HG03558 (cell line): Measurements from ENCODE around the gene CCDC83.
A peak's percentile ranks its signal among the peaks of the same experiment; 100 is the strongest.
"Not testable (repeated sequence)": the region's sequence is repeated elsewhere in the genome, so short reads cannot be mapped to it uniquely, and the experiment has no call there.

Source experiments
- ATAC-seq: cut with Tn5 transposase; IDR thresholded peaks from one replicate; pipeline ENCODE4 v1.9.1; 2021; ENCODE audit warnings: moderate number of reproducible peaks; ENCODE audit not compliant: unreplicated experiment; ENCODE audit errors: extremely low read depth

CCDC83 gene

GRCh38 chr11:85875505-85875904 lies 20.3 kb downstream of the CCDC83 start:
- ATAC-seq, result no peak

DNA sequence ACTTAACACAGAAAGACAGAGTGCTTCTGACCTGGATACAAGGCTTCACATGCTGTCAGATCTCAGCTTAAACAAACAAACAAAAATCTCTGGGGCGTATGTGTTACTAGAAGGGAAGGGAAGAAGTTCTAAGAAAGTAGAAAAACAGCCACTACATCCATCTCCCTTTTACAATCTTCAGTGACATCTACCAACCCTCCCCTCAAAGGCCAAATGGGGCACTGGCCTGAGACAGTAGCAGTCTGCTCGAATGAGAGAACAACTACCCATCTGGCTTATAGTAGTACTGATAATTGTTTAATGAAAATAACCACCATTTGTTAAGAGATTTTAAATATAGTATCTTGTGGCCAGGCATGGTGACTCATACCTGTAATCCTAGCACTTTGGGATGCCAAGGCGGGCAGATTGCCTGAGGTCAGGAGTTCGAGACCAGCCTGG lies 29.4 kb downstream of the CCDC83 start:
- no peak for ATAC-seq

- no peak for ATAC-seq
Observed at GRCh38 chr11:85886089-85887056, 31.2 kb downstream of the CCDC83 start.

GRCh38 chr11:85889108-85889507 lies 33.9 kb downstream of the CCDC83 start:
- ATAC-seq, result no peak

DNA sequence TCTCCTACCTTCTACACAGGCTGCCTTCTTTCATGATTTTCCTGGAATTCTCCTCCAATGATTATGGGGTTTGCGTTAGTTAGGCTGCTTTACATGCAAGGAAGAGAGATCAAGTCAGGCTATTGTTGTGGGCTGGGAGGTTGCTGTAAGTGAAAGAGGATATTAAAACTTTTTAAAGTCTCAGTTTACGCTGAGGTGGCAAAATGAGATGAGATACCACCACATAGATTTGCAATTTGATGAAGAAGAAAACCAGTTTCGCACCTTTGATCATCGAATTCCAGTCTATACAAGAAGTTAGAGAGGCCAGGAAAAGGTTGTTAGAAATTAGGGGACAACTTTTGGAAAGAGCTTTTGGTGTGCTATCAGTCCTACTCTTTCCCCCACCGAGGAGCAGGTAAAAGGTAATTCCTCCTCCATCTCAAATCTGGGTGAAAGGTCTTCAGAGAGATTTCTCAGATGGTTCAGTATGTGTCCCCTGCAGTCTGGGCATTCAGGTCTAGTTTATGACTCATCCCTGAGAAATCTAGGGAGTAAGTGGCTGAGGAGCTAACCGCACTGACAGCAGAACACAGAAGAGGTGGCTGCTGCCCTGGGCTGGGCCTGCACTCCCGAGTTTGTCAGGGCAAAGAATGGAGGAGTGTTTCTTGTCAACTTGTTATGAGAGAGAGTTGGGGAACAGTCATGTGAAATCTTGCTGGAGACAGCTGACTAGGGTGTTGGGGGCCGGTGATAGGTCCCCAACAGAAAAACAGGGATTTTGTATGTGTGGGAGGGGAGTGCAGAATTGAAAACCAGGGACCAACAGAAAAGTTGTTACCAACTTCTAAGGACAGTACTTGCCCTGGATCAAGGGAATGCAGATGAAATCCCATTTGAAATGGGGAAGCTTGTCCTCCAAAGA lies 34.7 kb downstream of the CCDC83 start:
- no peak for ATAC-seq

GRCh38 chr11:85893395-85893794 lies 38.2 kb downstream of the CCDC83 start:
- no peak for ATAC-seq

GRCh38 chr11:85896876-85897275 lies 41.7 kb downstream of the CCDC83 start:
- ATAC-seq, result no peak

GRCh38 chr11:85898456-85898855 lies 43.3 kb downstream of the CCDC83 start:
- no peak for ATAC-seq

DNA sequence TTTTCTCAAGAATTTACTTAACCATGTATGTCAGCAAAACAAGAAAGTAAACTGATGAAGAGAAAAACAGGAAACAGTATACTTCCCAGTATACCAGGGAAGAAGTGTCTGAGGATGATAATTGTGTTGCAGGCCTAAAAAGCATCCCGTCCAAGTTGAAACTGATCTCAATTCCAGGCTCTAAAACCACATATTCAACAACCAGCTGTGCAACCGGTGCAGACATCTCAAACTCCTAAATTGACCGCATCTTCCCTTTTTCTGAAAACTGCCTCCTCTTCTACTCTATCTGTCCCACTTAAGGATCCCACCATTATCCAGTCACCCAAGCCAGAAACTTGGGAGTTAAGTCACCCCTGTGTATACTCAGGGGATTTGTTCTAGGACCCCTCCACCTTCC lies 47.2 kb downstream of the CCDC83 start:
- ATAC-seq, result no peak

GRCh38 chr11:85903406-85903805 lies 48.2 kb downstream of the CCDC83 start:
- no peak for ATAC-seq

DNA sequence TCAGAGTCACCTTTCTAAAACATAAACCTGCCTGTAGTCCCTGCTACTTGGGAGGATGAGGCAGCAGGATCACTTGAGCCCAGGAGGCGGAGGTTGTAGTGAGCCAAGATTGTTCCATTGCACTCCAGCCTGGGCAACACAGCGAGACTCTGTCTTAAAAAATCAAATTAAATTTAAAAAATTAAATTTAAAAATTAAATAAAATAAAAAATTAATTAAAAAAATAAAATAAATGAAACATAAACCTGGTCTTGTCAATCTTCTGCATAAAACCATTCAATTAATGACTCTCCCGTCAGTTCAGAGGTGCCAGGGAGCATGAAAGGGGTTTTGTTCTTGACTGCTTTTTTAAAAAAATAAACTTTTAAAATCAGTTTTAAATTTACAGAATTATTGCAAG lies 48.6 kb downstream of the CCDC83 start:
- ATAC-seq, result no peak

DNA sequence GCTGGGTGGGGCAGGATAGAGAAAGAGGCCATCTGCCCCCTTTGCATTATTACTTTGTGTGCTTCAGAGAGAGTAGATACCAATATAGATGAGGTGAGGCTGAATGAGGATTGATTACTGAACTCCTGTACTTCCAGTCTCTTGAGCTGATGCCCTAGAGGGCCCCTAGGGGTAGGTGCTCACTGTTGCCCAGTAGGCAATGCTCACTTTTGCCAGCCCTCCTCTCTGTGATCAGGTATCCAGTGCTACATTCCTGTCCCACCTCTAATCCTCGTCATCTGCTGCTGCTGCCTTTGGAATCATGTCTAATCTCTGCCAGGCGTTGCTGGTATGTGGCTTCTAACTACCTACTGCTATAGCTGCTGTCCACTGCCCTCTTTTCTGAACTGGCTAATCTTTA lies 57.2 kb downstream of the CCDC83 start:
- ATAC-seq, result no peak

DNA sequence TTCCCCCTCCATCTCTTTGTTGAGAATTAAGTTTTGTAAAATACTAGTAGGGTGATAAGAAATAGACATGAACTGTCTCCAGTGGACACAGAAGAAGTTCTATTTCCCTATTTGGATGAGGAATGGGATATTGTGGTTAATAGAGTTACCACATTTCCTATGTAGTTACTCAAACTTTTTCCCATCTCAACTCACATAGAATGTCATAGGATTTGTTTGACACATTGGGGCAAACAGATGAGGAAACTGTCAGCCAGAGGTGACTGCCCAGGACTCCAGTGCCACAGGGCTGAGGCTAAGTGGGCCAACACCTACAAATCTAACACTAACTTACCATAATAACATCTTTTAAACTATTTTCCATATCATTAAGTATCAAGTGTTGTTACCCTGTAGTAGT lies 58.3 kb downstream of the CCDC83 start:
- no peak for ATAC-seq

DNA sequence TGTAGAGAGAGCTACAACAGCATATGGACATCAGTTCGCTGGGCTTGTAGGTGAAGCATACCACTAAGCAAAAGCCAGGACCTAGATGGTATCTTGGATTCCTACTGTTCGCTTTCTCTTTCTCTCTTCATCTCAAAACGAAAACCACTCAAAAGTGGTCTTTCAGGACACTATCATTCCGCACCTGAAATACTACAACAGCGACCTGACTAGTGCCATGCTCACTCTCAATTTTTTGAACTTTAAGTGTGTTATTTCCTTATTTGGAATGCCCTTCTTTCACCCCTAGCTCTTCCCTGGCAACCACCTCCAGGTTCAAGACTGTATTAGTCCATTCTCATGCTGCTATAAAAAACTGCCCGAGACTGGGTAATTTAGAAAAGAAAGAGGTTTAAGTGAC lies 59.2 kb downstream of the CCDC83 start:
- no peak for ATAC-seq

DNA sequence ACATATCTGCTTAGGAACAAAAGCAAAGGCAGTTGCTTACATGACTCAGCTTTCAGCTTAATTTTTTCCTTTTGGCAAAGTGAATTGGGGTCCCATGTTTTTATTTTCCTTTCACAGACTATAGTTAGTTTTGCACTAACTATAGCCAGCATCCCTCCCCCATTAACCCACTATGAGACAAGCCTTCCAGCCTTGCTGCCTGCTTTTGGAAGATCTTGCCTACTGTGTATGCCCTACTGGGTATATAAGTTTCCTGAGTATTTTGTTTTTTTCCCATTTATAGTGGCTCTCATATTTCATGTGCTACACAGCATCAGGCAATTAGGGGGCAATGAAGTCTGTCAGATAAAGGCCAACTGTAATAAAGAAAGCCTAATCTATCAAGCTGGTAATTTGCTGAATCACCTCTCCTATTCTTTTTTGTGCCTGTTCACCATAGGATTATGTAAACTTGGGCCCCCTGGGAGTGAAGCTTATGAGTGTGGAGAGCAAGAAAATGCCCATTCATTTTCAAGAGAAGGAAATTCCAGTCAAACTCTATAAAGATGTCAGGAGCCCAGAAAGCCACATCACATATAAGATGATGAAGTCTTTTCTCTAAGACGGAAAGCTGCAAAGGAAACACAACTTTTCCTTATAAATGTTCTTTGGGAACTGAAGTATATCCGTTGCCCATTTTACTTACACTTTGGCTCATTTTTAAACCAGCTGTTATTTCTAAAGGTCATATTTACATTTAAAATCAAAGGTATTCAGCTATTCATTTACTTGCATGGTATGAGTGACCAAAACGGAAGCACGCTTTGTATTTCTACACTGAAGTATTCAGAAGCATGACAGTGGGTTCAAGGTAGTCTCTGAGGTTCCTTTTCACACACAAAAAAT lies 64.0 kb downstream of the CCDC83 start:
- no peak for ATAC-seq

DNA sequence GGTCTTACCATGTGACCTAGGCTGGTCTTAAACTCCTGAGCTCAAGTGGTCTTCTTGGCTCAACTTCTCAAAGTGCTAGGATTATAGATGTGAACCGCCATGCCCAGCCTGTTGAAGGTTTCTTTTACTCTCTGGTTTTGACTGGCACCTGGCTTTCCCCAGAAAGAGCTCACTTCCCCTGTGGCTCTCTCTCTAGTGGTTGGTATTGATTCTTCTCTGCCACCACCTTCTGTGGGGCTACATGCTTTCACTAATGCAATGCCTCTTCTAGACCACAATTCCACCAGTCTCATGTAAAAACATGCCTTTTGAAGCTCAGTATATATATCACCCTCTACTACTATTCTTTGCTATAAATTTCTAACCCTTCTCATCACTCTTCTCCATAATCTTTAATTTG lies 67.2 kb downstream of the CCDC83 start:
- peak; percentile 40 for ATAC-seq

GRCh38 chr11:85923455-85923854 lies 68.3 kb downstream of the CCDC83 start:
- ATAC-seq, result no peak

GRCh38 chr11:85926653-85927214 lies 71.6 kb downstream of the CCDC83 start:
- ATAC-seq, result not testable (repeated sequence)

DNA sequence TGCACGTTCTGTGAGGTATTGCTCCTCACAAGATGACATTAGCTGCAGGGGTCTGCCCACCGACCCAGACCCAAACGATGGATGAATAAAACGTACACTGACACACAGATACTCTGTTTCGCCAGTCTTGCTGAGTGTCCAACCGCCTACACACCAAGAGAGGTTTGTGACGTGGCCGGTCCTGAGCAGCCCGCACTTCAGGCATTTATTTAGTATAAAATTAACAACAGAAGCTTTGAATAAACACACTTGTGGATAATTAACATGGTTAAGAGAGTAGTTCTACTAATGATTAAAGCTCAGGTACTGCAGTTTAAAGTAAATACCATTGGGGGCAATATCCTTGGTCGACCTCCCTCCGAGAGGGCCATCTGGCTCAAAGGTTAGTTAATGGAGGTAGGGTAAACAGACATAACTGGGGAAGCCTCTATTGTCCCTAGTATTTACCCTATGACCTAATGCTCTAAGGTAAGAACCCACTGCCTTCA lies 75.7 kb downstream of the CCDC83 start:
- ATAC-seq, result no peak
